ENCODE data around the gene SLC13A2. TPM values are rescaled to one million over a fixed set of nuclear protein-coding genes. Genes with fewer than 3 reads are reported as not detected.

The SLC13A2 gene
- total and polyA plus RNA-seq, 9 of the 15 experiments (the other 6 are each of a cell fraction or from before 2014, with no cell fraction given) = 0.13 TPM; not detected in 8

DNA sequence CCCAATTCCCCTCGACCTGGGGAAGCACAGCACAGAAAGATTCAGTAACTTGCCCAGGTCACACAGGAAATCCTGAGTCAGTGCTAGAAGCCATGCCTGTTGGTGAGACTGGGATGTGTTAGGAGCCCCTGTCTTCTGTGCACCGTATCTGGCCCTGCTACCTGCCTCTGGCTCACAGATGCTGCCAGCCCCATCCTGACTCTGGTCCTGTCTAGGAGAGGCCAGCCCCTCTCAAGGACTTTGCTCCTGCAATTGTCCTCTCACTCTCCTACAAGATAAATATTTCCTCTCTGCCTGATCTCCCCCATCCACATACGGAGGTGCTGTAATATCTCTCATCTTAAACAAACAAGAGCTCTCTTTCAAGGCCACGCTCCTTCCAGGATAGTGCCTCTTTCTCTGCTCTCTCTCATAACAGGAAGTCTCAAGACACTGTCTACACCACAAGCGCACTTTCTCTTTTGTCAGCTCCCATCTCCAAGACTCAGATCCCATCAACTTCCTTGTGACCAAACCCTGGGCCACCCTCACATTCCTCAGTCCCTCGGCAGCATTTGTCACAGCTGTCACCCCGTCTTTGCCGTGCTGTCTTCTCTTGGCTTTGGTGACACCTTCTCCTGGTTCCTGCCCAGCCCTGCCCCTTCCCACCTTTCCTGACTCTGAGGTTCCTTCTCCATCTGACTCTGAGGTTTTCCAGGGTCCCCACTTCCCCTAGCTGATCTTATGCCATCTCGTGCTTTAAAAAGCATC lies 1.9 kb downstream of the SLC13A2 start (continued):
- TF ChIP-seq, protein P1, sequence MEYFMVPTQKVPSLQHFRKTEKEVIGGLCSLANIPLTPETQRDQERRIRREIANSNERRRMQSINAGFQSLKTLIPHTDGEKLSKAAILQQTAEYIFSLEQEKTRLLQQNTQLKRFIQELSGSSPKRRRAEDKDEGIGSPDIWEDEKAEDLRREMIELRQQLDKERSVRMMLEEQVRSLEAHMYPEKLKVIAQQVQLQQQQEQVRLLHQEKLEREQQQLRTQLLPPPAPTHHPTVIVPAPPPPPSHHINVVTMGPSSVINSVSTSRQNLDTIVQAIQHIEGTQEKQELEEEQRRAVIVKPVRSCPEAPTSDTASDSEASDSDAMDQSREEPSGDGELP (CRISPR knock-in tag; IDR thresholded peaks at IDR 0.05; ENCODE audit: borderline replicate concordance) = no peak
- TF ChIP-seq FIP1L1 (IDR thresholded peaks at IDR 0.05; ENCODE audit: low read depth, low read length, poor library complexity, severe bottlenecking) (no peak), CTBP1 (IDR thresholded peaks at IDR 0.05; ENCODE audit: borderline replicate concordance) (peak; percentile 59; the same call in 1 of the 2 replicates), ZNF133 (CRISPR knock-in tag; IDR thresholded peaks at IDR 0.05) (no peak), MEIS2 (IDR thresholded peaks at IDR 0.05; ENCODE audit: partially characterized antibody) (peak; percentile 42), ELF1 (tag; IDR thresholded peaks at IDR 0.05) (peak; percentile 58), CREM (IDR thresholded peaks at IDR 0.05; ENCODE audit: low read depth) (no peak), ETV1 (tag; conservative IDR thresholded peaks at IDR 0.05; ENCODE audit: low read depth) (0 out of 2 replicates have a peak, but pooled peaks have one; percentile 51), FOSL1 (tag; conservative IDR thresholded peaks at IDR 0.05) (no peak), SOX6 (IDR thresholded peaks at IDR 0.05) (peak; percentile 22; the same call in 1 of the 2 replicates)
